K562 (cell line): ENCODE data around the gene TUBB4B. TPM values are rescaled to one million over a fixed set of nuclear protein-coding genes. Genes with fewer than 3 reads are reported as not detected.
A peak's percentile ranks its signal among the peaks of the same experiment; 100 is the strongest.

ENCODE experiments used
- ARID3A ChIP-seq: IDR thresholded peaks from 2 replicates; pipeline ENCODE4 v1.6.1; 2012; ENCODE audit warnings: low read depth, low read length, improper control_type of control experiment, borderline replicate concordance
- BHLHE40 ChIP-seq: IDR thresholded peaks from 2 replicates; pipeline ENCODE4 v1.6.1; 2011; ENCODE audit warnings: low read length, improper control_type of control experiment
- E2F3 ChIP-seq: fragments of 250-450 bp; sonication (Bioruptor Pico); IDR thresholded peaks from 2 replicates; pipeline ENCODE4 v1.4.0; 2020; ENCODE audit warnings: mild to moderate bottlenecking
- ETV1 ChIP-seq: fragments of 450-650 bp; conservative IDR thresholded peaks from 2 replicates; pipeline ENCODE4 v1.6.1; 2016; ENCODE audit warnings: missing genetic modification characterization, control low read depth, low read depth, missing compliant biosample characterization
- HIVEP1 ChIP-seq: fragments of 250-450 bp; sonication (Bioruptor Pico); IDR thresholded peaks from 2 replicates; pipeline ENCODE4 v1.4.0; 2020; ENCODE audit warnings: mild to moderate bottlenecking
- HMGN3 ChIP-seq: IDR thresholded peaks from 2 replicates; pipeline ENCODE4 v1.6.1; 2011; ENCODE audit warnings: borderline replicate concordance, low read depth, mild to moderate bottlenecking, mixed read lengths, low read length; ENCODE audit not compliant: insufficient read length; ENCODE audit errors: extremely low read depth
- ILF3 ChIP-seq: fragments of 450-650 bp; IDR thresholded peaks from 2 replicates; pipeline ENCODE4 v1.6.1; 2018; ENCODE audit warnings: antibody characterized with exemption, mild to moderate bottlenecking, moderate library complexity, borderline replicate concordance
- KDM1A ChIP-seq, 2 experiments: fragments of 450-650 bp; IDR thresholded peaks; 2 replicates each; pipeline ENCODE4 v1.6.1; 2016; ENCODE audit warnings: mild to moderate bottlenecking in 2 of 2
- MAZ ChIP-seq, 2 experiments: fragments of 450-650 bp in 1 of 2; sonication (generic) in 1 of 2; formaldehyde crosslinking; IDR thresholded peaks in 1 of 2; conservative IDR thresholded peaks in 1 of 2; 2 replicates each; pipeline versions ENCODE4 v1.4.0 to v1.5.0; 2020; ENCODE audit warnings: mild to moderate bottlenecking in 1 of 2, missing genetic modification reagents in 1 of 2
- MTA1 ChIP-seq: fragments of 450-650 bp; IDR thresholded peaks from 2 replicates; pipeline ENCODE4 v1.6.1; 2017; ENCODE audit warnings: borderline replicate concordance
- OTX1 ChIP-seq: fragments of 450-650 bp; formaldehyde crosslinking; IDR thresholded peaks from 2 replicates; pipeline ENCODE4 v1.4.0; 2022; ENCODE audit warnings: mild to moderate bottlenecking
- POLR3A ChIP-seq: IDR thresholded peaks from 2 replicates; pipeline ENCODE4 v1.6.1; 2011; ENCODE audit warnings: borderline replicate concordance, mild to moderate bottlenecking, moderate library complexity; ENCODE audit not compliant: insufficient read length, insufficient read depth; ENCODE audit errors: extremely low read depth
- PRPF4 ChIP-seq: fragments of 200-400 bp; formaldehyde crosslinking; IDR thresholded peaks from one replicate; pipeline ENCODE4 v1.6.1; 2017; ENCODE audit warnings: low read length, low read depth, mild to moderate bottlenecking; ENCODE audit not compliant: insufficient read depth, poor library complexity, severe bottlenecking
- RREB1 ChIP-seq: fragments of 250-450 bp; sonication (Bioruptor Pico); IDR thresholded peaks from 2 replicates; pipeline ENCODE4 v1.4.0; 2020
- SIRT6 ChIP-seq: IDR thresholded peaks from one replicate; pipeline ENCODE4 v1.6.1; 2012; ENCODE audit warnings: low read depth, mild to moderate bottlenecking, control low read depth, inconsistent platforms, low read length, moderate library complexity
- SPI1 ChIP-seq: IDR thresholded peaks from 2 replicates; pipeline ENCODE4 v1.6.1; 2011; ENCODE audit warnings: low read depth, low read length, control low read depth, borderline replicate concordance
- USF2 ChIP-seq: sonication (generic); formaldehyde crosslinking; IDR thresholded peaks from 2 replicates; pipeline ENCODE4 v1.5.0; 2020; ENCODE audit warnings: missing genetic modification reagents
- ZBTB26 ChIP-seq: fragments of 450-650 bp; formaldehyde crosslinking; IDR thresholded peaks from 2 replicates; pipeline ENCODE4 v1.4.0; 2022; ENCODE audit warnings: missing genetic modification characterization
- ZNF354B ChIP-seq: fragments of 250-450 bp; sonication (Bioruptor Pico); IDR thresholded peaks from 2 replicates; pipeline ENCODE4 v1.4.0; 2020
- polyA plus RNA-seq, 8 experiments: library from polyadenylated mRNA; depleted of rRNA in 4 of 8; stranded (reverse) in 5 of 8; unstranded in 3 of 8; fragments of >200 nt; fragmentation: Nextera tagmentation in 2 of 8; fragmentation: Illumina TruSeq in 1 of 8; extraction: Ambion mirVana in 2 of 8; extraction: Trizol in 1 of 8; gene quantifications; 2 replicates each; pipeline versions ENCODE4 v1.2.1 to v1.2.3, GENCODE V29; 2011 to 2014; ENCODE audit warnings: inconsistent platforms in 1 of 8, missing spikeins in 1 of 8
- total RNA-seq, 7 experiments: library from RNA; depleted of rRNA in 6 of 7; stranded (reverse); fragments of >200 nt in 6 of 7; fragmentation: Illumina TruSeq in 2 of 7; extraction: Trizol in 2 of 7; gene quantifications; 2 replicates each; pipeline versions ENCODE4 v1.2.1 to v1.2.3, GENCODE V29; 2011 to 2021; ENCODE audit warnings: low replicate concordance in 1 of 7

TUBB4B gene
- total and polyA plus RNA-seq, 9 of the 15 experiments (the other 6 are each of a cell fraction or from before 2014, with no cell fraction given) = 24.1 to 443 (median 268) TPM

DNA sequence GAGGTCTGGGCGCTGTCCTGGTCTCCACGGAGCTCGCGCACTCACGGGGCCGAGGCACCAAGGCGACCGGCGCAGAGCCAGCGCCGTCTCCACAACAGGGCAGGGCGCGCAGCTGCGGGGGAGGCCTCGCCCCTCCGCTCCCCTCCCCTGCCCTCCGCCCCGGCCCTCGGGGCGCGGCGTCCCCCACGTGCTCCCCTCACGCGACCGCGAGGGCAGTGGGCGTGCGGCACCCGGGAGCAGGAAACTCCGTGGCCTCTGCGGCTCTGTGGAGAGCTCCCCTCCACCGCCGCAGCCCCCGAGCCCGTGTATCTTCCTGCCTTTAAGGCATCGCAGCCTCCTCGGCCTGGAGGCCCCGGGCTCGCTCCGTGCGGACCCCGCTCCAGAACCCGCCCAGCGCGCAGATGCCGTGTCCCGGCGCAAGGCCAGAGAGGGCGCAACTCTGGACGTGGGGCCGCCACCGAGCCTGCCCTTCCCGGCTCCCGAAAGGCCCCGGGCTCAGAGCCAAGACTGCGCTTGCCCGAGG is 708 bp upstream of the TUBB4B start (continued):
- TF ChIP-seq ARID3A (no peak), MTA1 (peak; percentile 75), KDM1A (IDR thresholded peaks at IDR 0.05) (no peak), SIRT6 (no peak), SPI1 (no peak), USF2 (CRISPR knock-in tag) (peak; percentile 70), MAZ (CRISPR knock-in tag; conservative IDR thresholded peaks at IDR 0.05 in 1 of 2, IDR thresholded peaks at IDR 0.05 in 1 of 2) (peak; percentile 92 to 98), ETV1 (tag) (no peak), E2F3 (CRISPR knock-in tag) (0 out of 2 replicates have a peak, but pooled peaks have one; percentile 69), HIVEP1 (CRISPR knock-in tag) (no peak), HMGN3 (peak; percentile 63), RREB1 (CRISPR knock-in tag) (peak; percentile 86; the same call in 1 of the 2 replicates), BHLHE40 (peak; percentile 96), ZNF354B (no peak), ILF3 (no peak), OTX1 (CRISPR knock-in tag) (no peak), POLR3A (no peak), PRPF4 (no peak), ZBTB26 (CRISPR knock-in tag) (no peak)
